Stimulated activated CD8-positive, alpha-beta memory T cell treated with anti-CD3 and anti-CD28 coated beads, Interleukin-12 subunit alpha, Interleukin-12 subunit beta, amount 100 ng/mL, for 24 hours (primary cell): ENCODE data around the gene PSD2.

Experiments used
- DNase-seq: peaks from one replicate; pipeline ENCODE4 v3.0.0-alpha.2; 2020; ENCODE audit errors: extremely low read depth

PSD2 gene

GRCh38 chr5:139763280-139763929 is 32.2 kb upstream of the PSD2 start:
- no peak for DNase-seq

- DNase-seq: no peak
Measured at GRCh38 chr5:139763930-139764791, 31.4 kb upstream of the PSD2 start.

- DNase-seq: no peak
Measured at GRCh38 chr5:139764886-139765408, 30.7 kb upstream of the PSD2 start.

- DNase-seq: no peak
Measured at GRCh38 chr5:139765409-139766217, 30.0 kb upstream of the PSD2 start.

- no peak for DNase-seq
Measured at GRCh38 chr5:139767960-139768359, 27.6 kb upstream of the PSD2 start.

GRCh38 chr5:139768807-139769465 is 26.7 kb upstream of the PSD2 start:
- DNase-seq: no peak

GRCh38 chr5:139769477-139769876 is 26.1 kb upstream of the PSD2 start:
- DNase-seq: no peak

GRCh38 chr5:139770722-139771121 is 24.9 kb upstream of the PSD2 start:
- no peak for DNase-seq

GRCh38 chr5:139772089-139772791 is 23.4 kb upstream of the PSD2 start:
- DNase-seq: no peak

GRCh38 chr5:139772927-139773690 is 22.5 kb upstream of the PSD2 start:
- no peak for DNase-seq

GRCh38 chr5:139774980-139775661 is 20.5 kb upstream of the PSD2 start:
- peak; percentile 43 for DNase-seq

- DNase-seq: no peak
Measured at GRCh38 chr5:139775872-139776271, 19.7 kb upstream of the PSD2 start.

GRCh38 chr5:139776861-139777260 is 18.7 kb upstream of the PSD2 start:
- no peak for DNase-seq

GRCh38 chr5:139783436-139783965 is 12.1 kb upstream of the PSD2 start:
- DNase-seq: no peak

GRCh38 chr5:139784488-139784887 is 11.1 kb upstream of the PSD2 start:
- no peak for DNase-seq

- DNase-seq: no peak
Measured at GRCh38 chr5:139787257-139787567, 8.4 kb upstream of the PSD2 start.

GRCh38 chr5:139787568-139788293 is 7.9 kb upstream of the PSD2 start:
- DNase-seq: peak; percentile 56

- DNase-seq: no peak
Measured at GRCh38 chr5:139788294-139788910, 7.2 kb upstream of the PSD2 start.
